Measurements from ENCODE around the gene VPS33B. TPM values are rescaled to one million over a fixed set of nuclear protein-coding genes. Genes with fewer than 3 reads are reported as not detected.

The VPS33B gene
- total RNA-seq, 2 experiments from 2014 or later, result 22.2 to 22.9 TPM

DNA sequence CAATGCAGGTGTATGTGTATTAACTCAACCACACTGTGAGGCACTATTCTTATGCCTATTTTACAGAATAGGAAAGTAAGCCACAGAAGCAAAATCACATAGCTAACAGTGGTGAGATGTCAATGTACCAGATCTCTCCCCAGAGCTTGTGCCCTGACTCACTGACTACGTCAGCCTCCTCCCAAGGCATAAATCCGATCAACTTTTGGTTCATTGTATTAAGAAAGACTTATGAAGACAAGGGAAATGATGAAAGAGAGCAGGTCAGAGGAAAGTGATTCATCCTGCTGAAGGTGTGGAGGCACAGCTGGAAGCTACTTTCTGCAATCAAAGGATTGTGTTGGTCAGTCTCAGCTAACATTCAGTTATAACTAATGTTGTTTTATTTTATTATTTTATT is 44.6 kb upstream of the VPS33B start:
- CTCF ChIA-PET, result interaction anchor here (1.1 to 2.5 kb wide), 4 partner anchors 11 to 205 kb away, joined by 4 to 14 read pairs (median 8); no protein-coding TSS in a partner anchor
- intact Hi-C loops (cut with micrococcal nuclease), result no loop called here
- Mint-ChIP-seq H3K9me3 (peaks cover 6% of the 10 kb centered on the region), H3K36me3 (ENCODE audit: low read depth) (no peaks in the 10 kb centered on the region), H3K27me3 (peaks cover 6% of the 10 kb centered on the region), H3K4me1 (ENCODE audit: low read depth) (no peaks in the 10 kb centered on the region), H3K27ac (no peak overlapping the region), H3K4me3 (no peak overlapping the region)
- DNase-seq (no peak), ATAC-seq (no peak)
- TF ChIP-seq, protein P1, sequence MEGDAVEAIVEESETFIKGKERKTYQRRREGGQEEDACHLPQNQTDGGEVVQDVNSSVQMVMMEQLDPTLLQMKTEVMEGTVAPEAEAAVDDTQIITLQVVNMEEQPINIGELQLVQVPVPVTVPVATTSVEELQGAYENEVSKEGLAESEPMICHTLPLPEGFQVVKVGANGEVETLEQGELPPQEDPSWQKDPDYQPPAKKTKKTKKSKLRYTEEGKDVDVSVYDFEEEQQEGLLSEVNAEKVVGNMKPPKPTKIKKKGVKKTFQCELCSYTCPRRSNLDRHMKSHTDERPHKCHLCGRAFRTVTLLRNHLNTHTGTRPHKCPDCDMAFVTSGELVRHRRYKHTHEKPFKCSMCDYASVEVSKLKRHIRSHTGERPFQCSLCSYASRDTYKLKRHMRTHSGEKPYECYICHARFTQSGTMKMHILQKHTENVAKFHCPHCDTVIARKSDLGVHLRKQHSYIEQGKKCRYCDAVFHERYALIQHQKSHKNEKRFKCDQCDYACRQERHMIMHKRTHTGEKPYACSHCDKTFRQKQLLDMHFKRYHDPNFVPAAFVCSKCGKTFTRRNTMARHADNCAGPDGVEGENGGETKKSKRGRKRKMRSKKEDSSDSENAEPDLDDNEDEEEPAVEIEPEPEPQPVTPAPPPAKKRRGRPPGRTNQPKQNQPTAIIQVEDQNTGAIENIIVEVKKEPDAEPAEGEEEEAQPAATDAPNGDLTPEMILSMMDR (IDR thresholded peaks at IDR 0.05), result no peak
- POLR2A ChIA-PET, result interaction anchor here (0.6 kb wide), 1 partner anchor 149 kb away, joined by 3 read pairs; no protein-coding TSS in a partner anchor

DNA sequence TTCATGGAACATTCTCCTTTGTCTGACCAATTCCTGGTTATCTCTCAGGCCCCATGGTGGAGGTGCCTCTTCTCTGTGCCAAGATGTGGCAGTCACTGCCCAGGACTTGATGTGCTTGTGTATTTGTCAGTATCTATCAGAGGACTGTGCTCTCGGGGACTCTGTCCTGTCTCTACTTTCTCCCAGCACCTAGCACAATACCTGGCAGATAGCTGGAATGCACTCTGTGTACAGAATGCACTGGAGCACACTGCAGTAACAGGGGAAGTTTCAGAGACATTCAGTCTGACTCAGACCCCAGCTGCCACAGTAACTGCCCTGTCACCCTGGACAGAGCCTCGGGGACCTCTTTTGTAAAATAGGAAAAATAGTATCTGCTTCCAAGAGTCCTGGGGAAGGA is 43.1 kb upstream of the VPS33B start:
- Mint-ChIP-seq H3K9me3 (peaks cover 6% of the 10 kb centered on the region), H3K4me1 (ENCODE audit: low read depth) (no peaks in the 10 kb centered on the region), H3K36me3 (ENCODE audit: low read depth) (no peaks in the 10 kb centered on the region), H3K4me3 (no peak overlapping the region), H3K27me3 (peaks cover 5% of the 10 kb centered on the region), H3K27ac (no peak overlapping the region)
- intact Hi-C loops (cut with micrococcal nuclease), result no loop called here
- CTCF ChIA-PET, result interaction anchor here (2.0 to 2.5 kb wide), 2 partner anchors 10 to 206 kb away, joined by 9 to 14 read pairs; no protein-coding TSS in a partner anchor
- ATAC-seq (no peak), DNase-seq (no peak)
- TF ChIP-seq, protein P1 (IDR thresholded peaks at IDR 0.05), result no peak
- POLR2A ChIA-PET, result no interaction called here

DNA sequence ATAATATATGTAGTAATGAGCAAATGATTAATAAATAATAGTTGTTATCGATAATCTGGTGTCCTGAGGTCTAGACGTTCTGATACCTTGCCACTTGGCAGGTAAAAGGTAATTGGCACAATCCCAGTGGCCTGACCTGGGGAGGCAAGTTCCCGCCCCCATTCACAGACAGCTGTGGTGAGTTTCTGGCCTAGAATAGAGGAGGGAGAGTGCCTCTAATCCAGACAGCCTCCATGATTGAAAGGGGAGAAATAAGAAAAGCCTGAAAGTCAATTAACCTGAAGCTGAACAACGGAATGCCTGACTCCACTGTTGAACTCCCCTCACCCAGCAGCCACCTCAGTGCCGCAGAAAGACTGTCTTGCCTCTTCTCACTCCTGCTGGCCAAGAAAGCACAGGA is 39.6 kb upstream of the VPS33B start:
- ChIA-PET POLR2A (no interaction called here), CTCF (interaction anchor here (1.1 kb wide), 1 partner anchor 210 kb away, joined by 3 read pairs; no protein-coding TSS in a partner anchor)
- Mint-ChIP-seq H3K27me3 (peaks cover 20% of the 10 kb centered on the region), H3K36me3 (ENCODE audit: low read depth) (no peaks in the 10 kb centered on the region), H3K27ac (no peak overlapping the region), H3K4me3 (no peak overlapping the region), H3K4me1 (ENCODE audit: low read depth) (no peaks in the 10 kb centered on the region), H3K9me3 (peaks cover 6% of the 10 kb centered on the region)
- TF ChIP-seq, protein P1 (IDR thresholded peaks at IDR 0.05), result no peak
- intact Hi-C loops (cut with micrococcal nuclease), result no loop called here
- ATAC-seq, result no peak
- DNase-seq, result no peak

DNA sequence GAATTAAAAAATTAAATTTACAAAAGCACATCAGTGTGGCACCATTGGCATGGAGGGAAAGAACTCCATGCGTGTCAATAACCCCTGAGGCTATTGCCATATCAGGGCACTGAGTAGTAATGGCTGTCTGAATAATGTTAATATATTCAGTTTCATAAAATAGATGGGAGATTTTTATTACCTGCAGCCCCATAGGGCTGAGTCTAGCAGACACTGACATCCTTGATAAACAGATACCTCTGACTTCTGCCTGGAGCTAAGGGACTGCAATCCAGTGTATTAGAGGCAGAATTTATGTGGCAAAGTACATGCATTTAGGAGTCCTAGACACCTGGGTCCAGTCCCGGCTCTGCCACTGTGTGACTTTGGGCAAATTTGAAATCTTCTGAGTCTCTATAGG is 38.8 kb upstream of the VPS33B start:
- intact Hi-C loops (cut with micrococcal nuclease), result no loop called here
- POLR2A ChIA-PET, result no interaction called here
- TF ChIP-seq, protein P1 (IDR thresholded peaks at IDR 0.05), result no peak
- Mint-ChIP-seq H3K36me3 (ENCODE audit: low read depth) (no peaks in the 10 kb centered on the region), H3K27me3 (peaks cover 23% of the 10 kb centered on the region), H3K4me1 (ENCODE audit: low read depth) (no peaks in the 10 kb centered on the region), H3K9me3 (peaks cover 6% of the 10 kb centered on the region), H3K27ac (no peak overlapping the region), H3K4me3 (no peak overlapping the region)
- CTCF ChIA-PET, result interaction anchor here (1.0 kb wide), 1 partner anchor 211 kb away, joined by 3 read pairs; no protein-coding TSS in a partner anchor
- no peak for DNase-seq
- ATAC-seq, result no peak

GRCh38 chr15:91055548-91056331 is 33.3 kb upstream of the VPS33B start:
- Mint-ChIP-seq H3K36me3 (ENCODE audit: low read depth) (no peaks in the 10 kb centered on the region), H3K27me3 (peaks cover 38% of the 10 kb centered on the region), H3K27ac (no peak overlapping the region), H3K4me1 (ENCODE audit: low read depth) (no peaks in the 10 kb centered on the region), H3K4me3 (no peak overlapping the region), H3K9me3 (no peaks in the 10 kb centered on the region)
- TF ChIP-seq, protein P1 (IDR thresholded peaks at IDR 0.05), result peak; percentile 87
- ATAC-seq (peak; percentile 47), DNase-seq (peak; percentile 54)
- intact Hi-C loops (cut with micrococcal nuclease), result loop anchor here (2.0 kb wide), 1 partner anchor 215 kb away; no protein-coding TSS in a partner anchor
- POLR2A ChIA-PET, result no interaction called here
- CTCF ChIA-PET, result interaction anchor here (0.6 to 4.6 kb wide), 47 partner anchors 9 to 935 kb away, joined by 3 to 82 read pairs (median 5); partner anchors contain the start of gene RCCD1
